T-helper 2 cell treated with Interferon-gamma antibody and Interleukin-4, amounts not matched to agents 5 μg/mL and 100 μg/mL, for 36 hours (primary cell): ENCODE measurements around the gene PHF19.

Experiments used
- DNase-seq: peaks from one replicate; pipeline ENCODE4 v3.0.0; 2021; ENCODE audit warnings: low spot score
- H3K27ac Mint-ChIP-seq: one replicate; pipeline ENCODE4 v1.8.0; 2021; ENCODE audit warnings: mild to moderate bottlenecking, mixed read lengths
- H3K27me3 Mint-ChIP-seq: one replicate; pipeline ENCODE4 v1.8.0; 2021; ENCODE audit warnings: low read depth, mixed read lengths
- H3K36me3 Mint-ChIP-seq: one replicate; pipeline ENCODE4 v1.8.0; 2021; ENCODE audit warnings: low read depth, mixed read lengths
- H3K4me1 Mint-ChIP-seq: one replicate; pipeline ENCODE4 v1.8.0; 2021; ENCODE audit warnings: low read depth, mixed read lengths
- H3K4me3 Mint-ChIP-seq: one replicate; pipeline ENCODE4 v1.8.0; 2022; ENCODE audit warnings: mild to moderate bottlenecking, moderate library complexity, mixed read lengths
- H3K9me3 Mint-ChIP-seq: one replicate; pipeline ENCODE4 v1.8.0; 2021; ENCODE audit warnings: mixed read lengths

The PHF19 gene

GRCh38 chr9:120854596-120855327, 22.2 kb downstream of the PHF19 start:
- H3K4me3 Mint-ChIP-seq, result no peak overlapping the region
- H3K36me3 Mint-ChIP-seq, result peaks cover 69% of the 10 kb centered on the region
- DNase-seq, result no peak
- no peaks in the 10 kb centered on the region for H3K9me3 Mint-ChIP-seq
- no peak overlapping the region for H3K27ac Mint-ChIP-seq
- H3K4me1 Mint-ChIP-seq, result no peaks in the 10 kb centered on the region
- H3K27me3 Mint-ChIP-seq, result no peaks in the 10 kb centered on the region

DNA sequence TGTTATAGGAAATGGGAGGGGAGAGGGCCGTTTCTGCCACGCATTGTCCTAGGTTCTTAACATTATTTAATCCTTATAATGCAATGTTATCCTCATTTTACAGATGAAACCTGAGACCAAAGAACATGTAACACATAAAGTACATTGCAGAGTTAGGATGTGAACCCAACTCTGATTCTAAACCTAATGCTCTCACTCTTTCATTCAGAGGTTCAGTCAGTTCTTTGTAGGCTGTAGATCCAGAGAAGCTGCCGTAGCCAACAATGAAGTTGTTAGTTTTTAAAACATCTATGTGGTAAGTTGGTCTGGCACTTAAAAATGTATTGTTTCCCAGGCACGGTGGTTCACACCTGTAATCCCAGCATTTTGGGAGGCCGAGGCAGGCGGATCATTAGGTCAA, 23.8 kb downstream of the PHF19 start:
- DNase-seq, result no peak
- H3K27me3 Mint-ChIP-seq, result no peaks in the 10 kb centered on the region
- H3K9me3 Mint-ChIP-seq, result no peaks in the 10 kb centered on the region
- H3K4me3 Mint-ChIP-seq, result no peak overlapping the region
- H3K4me1 Mint-ChIP-seq, result peaks cover 3% of the 10 kb centered on the region
- H3K27ac Mint-ChIP-seq, result no peak overlapping the region
- H3K36me3 Mint-ChIP-seq, result peaks cover 61% of the 10 kb centered on the region

GRCh38 chr9:120852240-120853010, 24.6 kb downstream of the PHF19 start:
- no peaks in the 10 kb centered on the region for H3K27me3 Mint-ChIP-seq
- no peaks in the 10 kb centered on the region for H3K9me3 Mint-ChIP-seq
- peaks cover 59% of the 10 kb centered on the region for H3K36me3 Mint-ChIP-seq
- H3K4me3 Mint-ChIP-seq, result no peak overlapping the region
- peak overlapping the region; percentile 38 for H3K27ac Mint-ChIP-seq
- DNase-seq, result no peak
- H3K4me1 Mint-ChIP-seq, result peaks cover 10% of the 10 kb centered on the region

- no peak overlapping the region for H3K4me3 Mint-ChIP-seq
- peaks cover 51% of the 10 kb centered on the region for H3K36me3 Mint-ChIP-seq
- H3K4me1 Mint-ChIP-seq, result peaks cover 19% of the 10 kb centered on the region
- H3K27me3 Mint-ChIP-seq, result no peaks in the 10 kb centered on the region
- no peak for DNase-seq
- no peaks in the 10 kb centered on the region for H3K9me3 Mint-ChIP-seq
- H3K27ac Mint-ChIP-seq, result no peak overlapping the region
These were observed 25.5 kb downstream of the PHF19 start for GRCh38 chr9:120851449-120851848.

- Mint-ChIP-seq H3K4me1 (peaks cover 30% of the 10 kb centered on the region), H3K27me3 (no peaks in the 10 kb centered on the region)
These were observed 26.7 kb downstream of the PHF19 start for GRCh38 chr9:120850315-120850714.

GRCh38 chr9:120846906-120847305, 30.1 kb downstream of the PHF19 start:
- Mint-ChIP-seq H3K27ac (peak overlapping the region; percentile 91), H3K27me3 (no peaks in the 10 kb centered on the region), H3K9me3 (no peaks in the 10 kb centered on the region), H3K4me3 (peak overlapping the region; percentile 99), H3K4me1 (peaks cover 51% of the 10 kb centered on the region), H3K36me3 (peaks cover 56% of the 10 kb centered on the region)
- DNase-seq, result no peak

More at GRCh38 chr9:120850315-120850714, 26.7 kb downstream of the PHF19 start:
- Mint-ChIP-seq H3K9me3 (no peaks in the 10 kb centered on the region), H3K27ac (no peak overlapping the region), H3K4me3 (no peak overlapping the region), H3K36me3 (peaks cover 56% of the 10 kb centered on the region)
- DNase-seq, result no peak

DNA sequence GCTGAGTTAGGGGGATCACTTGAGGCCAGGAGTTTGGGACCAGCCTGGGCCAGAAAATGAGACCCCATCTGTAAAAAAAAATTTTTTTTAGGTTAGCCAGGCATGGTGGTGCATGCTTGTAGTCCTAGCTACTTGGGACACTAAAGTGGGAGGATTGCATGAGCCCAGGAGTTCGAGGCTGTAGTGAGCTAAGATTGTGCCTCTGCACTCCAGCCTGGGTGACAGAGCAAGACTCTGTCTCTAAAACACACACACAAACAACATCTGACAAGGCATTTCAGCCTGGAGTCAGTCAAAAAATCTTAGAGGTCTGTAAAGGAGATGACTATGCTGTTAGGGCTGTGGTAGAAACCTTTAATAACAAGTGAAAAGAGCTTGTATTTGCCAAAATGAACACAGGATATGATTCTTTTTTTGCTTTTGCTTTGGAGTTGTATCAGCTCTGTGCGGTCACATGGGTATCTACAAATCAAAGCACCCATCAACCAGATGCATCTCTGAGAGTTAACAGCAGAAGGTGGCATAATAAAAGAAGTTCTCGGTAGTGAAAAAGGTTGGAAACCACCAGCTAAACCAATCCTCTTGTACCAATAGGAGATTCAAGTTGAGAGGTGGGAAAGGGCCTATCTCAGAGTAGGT, 30.6 kb downstream of the PHF19 start:
- H3K27ac Mint-ChIP-seq, result peak overlapping the region; percentile 91
- peaks cover 56% of the 10 kb centered on the region for H3K4me1 Mint-ChIP-seq
- H3K27me3 Mint-ChIP-seq, result no peaks in the 10 kb centered on the region
- peak overlapping the region; percentile 99 for H3K4me3 Mint-ChIP-seq
- DNase-seq, result peak; percentile 39
- peaks cover 56% of the 10 kb centered on the region for H3K36me3 Mint-ChIP-seq
- no peaks in the 10 kb centered on the region for H3K9me3 Mint-ChIP-seq

GRCh38 chr9:120845255-120845654, 31.7 kb downstream of the PHF19 start:
- peak; percentile 60 for DNase-seq
- Mint-ChIP-seq H3K9me3 (no peaks in the 10 kb centered on the region), H3K27ac (peak overlapping the region; percentile 91), H3K4me1 (peaks cover 57% of the 10 kb centered on the region), H3K27me3 (no peaks in the 10 kb centered on the region), H3K4me3 (peak overlapping the region; percentile 99), H3K36me3 (peaks cover 51% of the 10 kb centered on the region)

- no peaks in the 10 kb centered on the region for H3K27me3 Mint-ChIP-seq
- H3K4me1 Mint-ChIP-seq, result peaks cover 63% of the 10 kb centered on the region
- peak; percentile 98 for DNase-seq
- H3K36me3 Mint-ChIP-seq, result peaks cover 52% of the 10 kb centered on the region
- H3K4me3 Mint-ChIP-seq, result peak within 1 kb of the TSS; percentile 99
- H3K27ac Mint-ChIP-seq, result peak within 1 kb of the TSS; percentile 91
- H3K9me3 Mint-ChIP-seq, result no peaks in the 10 kb centered on the region
These were observed 34.1 kb downstream of the PHF19 start, which contains the start of gene PSMD5 for GRCh38 chr9:120842685-120843485. Gene PSMD5 (minus strand): TSS chr9:120842922. CDS start chr9:120842909, 13 bp downstream.

DNA sequence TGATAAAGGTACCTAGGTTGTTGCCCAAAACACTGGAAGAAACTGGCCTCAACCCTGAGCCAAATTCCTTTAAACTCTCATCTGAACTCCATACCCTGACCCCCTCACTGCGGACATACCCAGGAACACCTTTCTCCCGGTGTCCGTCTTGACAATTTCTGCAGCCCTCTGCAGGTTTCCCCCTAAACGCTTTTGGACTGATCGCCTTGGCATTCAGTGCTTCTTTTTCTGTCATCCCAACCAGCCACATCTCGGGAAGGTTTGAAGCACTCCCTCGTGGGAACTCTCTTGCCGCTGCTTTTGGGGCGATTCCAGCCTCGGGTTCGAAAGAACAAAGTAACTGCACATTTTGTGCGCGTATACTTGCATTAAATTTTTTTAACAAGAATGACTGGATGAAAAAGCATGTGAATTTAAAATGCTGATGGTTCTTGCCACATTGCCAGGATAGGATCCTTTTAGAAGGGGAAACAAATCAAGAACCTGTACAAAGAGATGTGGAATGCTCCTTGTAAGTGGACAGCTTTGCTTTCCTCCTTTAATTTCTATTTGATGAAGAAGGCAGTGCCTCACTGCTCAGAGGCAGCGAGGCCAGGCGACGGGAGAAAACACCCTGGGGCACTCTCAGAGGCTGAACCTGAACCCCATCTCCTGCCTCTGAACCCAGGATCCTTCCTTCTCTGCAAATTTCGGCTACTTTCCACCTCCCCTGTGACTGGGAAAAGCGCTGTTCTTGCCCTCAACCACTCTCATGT, 34.9 kb downstream of the PHF19 start:
- Mint-ChIP-seq H3K4me3 (peak overlapping the region; percentile 99), H3K9me3 (no peaks in the 10 kb centered on the region), H3K27ac (peak overlapping the region; percentile 91), H3K4me1 (peaks cover 62% of the 10 kb centered on the region), H3K27me3 (no peaks in the 10 kb centered on the region), H3K36me3 (peaks cover 56% of the 10 kb centered on the region)
- no peak for DNase-seq

DNA sequence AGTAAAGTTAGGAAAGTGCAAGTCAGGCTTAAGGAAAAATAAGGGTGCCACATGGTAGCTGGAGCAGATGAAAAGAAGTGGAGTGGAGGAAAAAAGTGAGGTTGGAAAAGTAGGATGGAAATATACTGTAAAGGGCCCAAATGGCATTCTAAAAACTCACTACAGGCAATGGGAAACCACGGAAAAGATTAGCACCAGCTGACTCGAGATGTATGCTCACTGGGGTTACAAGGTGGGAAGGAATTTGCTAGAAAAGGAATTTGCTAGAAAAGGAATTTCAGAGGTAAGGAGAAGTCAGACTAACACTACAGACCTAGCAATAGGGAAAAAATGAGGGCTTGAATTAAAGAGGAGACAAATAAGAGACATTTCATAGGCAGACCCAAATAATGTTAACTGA, 37.8 kb downstream of the PHF19 start:
- Mint-ChIP-seq H3K27ac (no peak overlapping the region), H3K4me3 (peak overlapping the region; percentile 8), H3K27me3 (no peaks in the 10 kb centered on the region), H3K36me3 (peaks cover 46% of the 10 kb centered on the region), H3K4me1 (peaks cover 40% of the 10 kb centered on the region), H3K9me3 (no peaks in the 10 kb centered on the region)
- no peak for DNase-seq

- Mint-ChIP-seq H3K4me1 (peaks cover 36% of the 10 kb centered on the region), H3K4me3 (no peak overlapping the region), H3K36me3 (peaks cover 45% of the 10 kb centered on the region), H3K27ac (no peak overlapping the region), H3K9me3 (no peaks in the 10 kb centered on the region), H3K27me3 (no peaks in the 10 kb centered on the region)
- no peak for DNase-seq
These were observed 39.1 kb downstream of the PHF19 start for GRCh38 chr9:120837921-120838320.

- H3K27ac Mint-ChIP-seq, result no peak overlapping the region
- peaks cover 14% of the 10 kb centered on the region for H3K4me1 Mint-ChIP-seq
- no peak for DNase-seq
- H3K27me3 Mint-ChIP-seq, result no peaks in the 10 kb centered on the region
- H3K36me3 Mint-ChIP-seq, result peaks cover 51% of the 10 kb centered on the region
- no peak overlapping the region for H3K4me3 Mint-ChIP-seq
- H3K9me3 Mint-ChIP-seq, result no peaks in the 10 kb centered on the region
These were observed 43.7 kb downstream of the PHF19 start for GRCh38 chr9:120833325-120833724.
